Prostate gland (tissue), 2 donors: ENCODE data around the gene DENND1B. TPM values are rescaled to one million over a fixed set of nuclear protein-coding genes. Genes with fewer than 3 reads are reported as not detected.

Source experiments
- DNase-seq: peaks from one replicate; pipeline ENCODE4 v3.0.0-alpha.2; 2019; ENCODE audit warnings: low spot score
- H3K27ac ChIP-seq, 2 donors: fragments of 200-600 bp; sonication (generic); 2 replicates each; pipeline ENCODE4 v1.5.1; 2017 to 2019
- H3K27me3 ChIP-seq: fragments of 200-600 bp; sonication (generic); replicated peaks from 2 replicates; pipeline ENCODE4 v1.5.1; 2019; ENCODE audit not compliant: insufficient read depth
- H3K36me3 ChIP-seq, 2 donors: fragments of 200-600 bp; sonication (generic); 1 replicate in 1 of 2; 2 replicates in 1 of 2; pipeline versions ENCODE4 v1.5.1 to v1.8.1; 2017 to 2019
- H3K4me1 ChIP-seq: fragments of 200-600 bp; sonication (generic); replicated peaks from 2 replicates; pipeline ENCODE4 v1.5.1; 2019
- H3K4me3 ChIP-seq, 2 donors: fragments of 200-600 bp; sonication (generic); 2 replicates each; pipeline ENCODE4 v1.5.1; 2017 to 2019
- H3K9me3 ChIP-seq: fragments of 200-600 bp; sonication (generic); 2 replicates; pipeline ENCODE4 v1.5.1; 2017
- POLR2A ChIP-seq: fragments of 450-650 bp; IDR thresholded peaks from one replicate; pipeline ENCODE4 v1.6.1; 2016; ENCODE audit warnings: antibody characterized with exemption, mild to moderate bottlenecking
- POLR2AphosphoS5 ChIP-seq: sonication (generic); formaldehyde crosslinking; IDR thresholded peaks from one replicate; pipeline ENCODE4 v1.6.1; 2017; ENCODE audit warnings: antibody characterized with exemption
- WGBS: methylation state at CpG from one replicate; pipeline ENCODE4 v1.1.5; 2018; 5-methylcytosine and 5-hydroxymethylcytosine counted together
- intact Hi-C: fragments of 100-400 bp; cut with DNase I; formaldehyde crosslinking; loops from one replicate; pipeline ENCODE4 v1.14.2; 2022
- total RNA-seq, 2 donors: library from RNA; depleted of rRNA; stranded (reverse); fragments of >200 nt; gene quantifications; one replicate each; pipeline ENCODE4 v1.1.0, GENCODE V29; 2016
- TF ChIP-seq, protein P1 (sequence below), 4 experiments: fragments of 200-600 bp in 2 of 4; fragments of 450-650 bp in 2 of 4; sonication (generic) in 2 of 4; IDR thresholded peaks; 1 replicate in 3 of 4; 2 replicates in 1 of 4; pipeline ENCODE4 v1.5.1; 2016 to 2019; ENCODE audit warnings: antibody characterized with exemption in 4 of 4, mild to moderate bottlenecking in 2 of 4, moderate library complexity in 2 of 4

Gene DENND1B
- total RNA-seq, 2 donors from 2014 or later, result 13.5 to 14.1 TPM

DNA sequence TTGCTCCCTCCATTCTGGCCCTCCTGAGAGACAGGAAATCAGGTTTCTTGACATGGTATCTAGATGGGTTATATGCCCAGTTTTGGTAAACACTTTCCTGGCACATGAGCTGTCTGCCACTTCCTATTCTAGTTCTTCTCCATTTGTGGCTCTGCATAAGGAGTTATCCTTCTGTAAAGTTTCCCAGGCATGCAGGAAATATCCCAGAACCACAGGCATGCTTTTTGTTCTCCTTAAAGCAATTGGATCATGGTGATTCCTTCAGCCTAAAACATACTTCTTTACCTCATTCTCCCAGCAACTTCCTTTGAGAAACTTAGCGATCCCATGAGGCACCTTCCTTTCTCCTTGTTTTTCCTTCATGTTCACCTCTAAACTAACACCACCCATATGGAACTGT, 307.4 kb downstream of the DENND1B start:
- DNase-seq, result no peak

DNA sequence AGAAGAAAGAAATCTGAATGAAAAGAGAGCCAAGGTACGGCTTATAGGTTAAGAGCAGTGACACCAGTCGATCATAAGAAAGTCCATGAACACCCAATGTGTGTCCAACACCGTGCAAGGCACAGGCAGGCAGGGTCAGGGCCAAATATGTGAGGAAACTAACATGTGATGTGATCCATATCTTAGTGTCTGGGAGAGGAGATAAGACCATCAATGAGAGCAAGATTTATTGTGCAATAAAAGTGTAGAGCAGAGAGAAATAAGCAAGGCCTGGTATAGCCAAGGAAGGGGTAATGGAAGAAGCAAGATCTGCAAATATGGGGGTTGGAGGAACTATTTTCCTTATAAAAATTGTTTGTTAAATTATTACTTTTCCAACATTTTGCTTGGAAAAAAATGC, 308.5 kb downstream of the DENND1B start:
- H3K27me3 ChIP-seq, result no peaks in the 10 kb centered on the region
- TF ChIP-seq POLR2A (no peak), POLR2AphosphoS5 (no peak)
- DNase-seq, result no peak
- no peaks in the 10 kb centered on the region for H3K36me3 ChIP-seq
- intact Hi-C loops, result no loop called here
- no peaks in the 10 kb centered on the region for H3K4me1 ChIP-seq
- no peak overlapping the region for H3K27ac ChIP-seq
- 58% methylated on average over 3 of the region's 3 CpGs for WGBS
- H3K9me3 ChIP-seq, result no peaks in the 10 kb centered on the region
- H3K4me3 ChIP-seq, result no peak overlapping the region

More for the DNA sequence above, 307.4 kb downstream of the DENND1B start:
- Histone ChIP-seq H3K27ac (no peak overlapping the region), H3K36me3 (no peaks in the 10 kb centered on the region), H3K4me1 (no peaks in the 10 kb centered on the region), H3K9me3 (no peaks in the 10 kb centered on the region), H3K27me3 (no peaks in the 10 kb centered on the region), H3K4me3 (no peak overlapping the region)
- intact Hi-C loops, result no loop called here
- TF ChIP-seq, protein P1, sequence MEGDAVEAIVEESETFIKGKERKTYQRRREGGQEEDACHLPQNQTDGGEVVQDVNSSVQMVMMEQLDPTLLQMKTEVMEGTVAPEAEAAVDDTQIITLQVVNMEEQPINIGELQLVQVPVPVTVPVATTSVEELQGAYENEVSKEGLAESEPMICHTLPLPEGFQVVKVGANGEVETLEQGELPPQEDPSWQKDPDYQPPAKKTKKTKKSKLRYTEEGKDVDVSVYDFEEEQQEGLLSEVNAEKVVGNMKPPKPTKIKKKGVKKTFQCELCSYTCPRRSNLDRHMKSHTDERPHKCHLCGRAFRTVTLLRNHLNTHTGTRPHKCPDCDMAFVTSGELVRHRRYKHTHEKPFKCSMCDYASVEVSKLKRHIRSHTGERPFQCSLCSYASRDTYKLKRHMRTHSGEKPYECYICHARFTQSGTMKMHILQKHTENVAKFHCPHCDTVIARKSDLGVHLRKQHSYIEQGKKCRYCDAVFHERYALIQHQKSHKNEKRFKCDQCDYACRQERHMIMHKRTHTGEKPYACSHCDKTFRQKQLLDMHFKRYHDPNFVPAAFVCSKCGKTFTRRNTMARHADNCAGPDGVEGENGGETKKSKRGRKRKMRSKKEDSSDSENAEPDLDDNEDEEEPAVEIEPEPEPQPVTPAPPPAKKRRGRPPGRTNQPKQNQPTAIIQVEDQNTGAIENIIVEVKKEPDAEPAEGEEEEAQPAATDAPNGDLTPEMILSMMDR (IDR thresholded peaks at IDR 0.05), result no peak
- TF ChIP-seq POLR2AphosphoS5 (no peak), POLR2A (no peak)
- 100% methylated on average over 1 of the region's 1 CpG for WGBS

DNA sequence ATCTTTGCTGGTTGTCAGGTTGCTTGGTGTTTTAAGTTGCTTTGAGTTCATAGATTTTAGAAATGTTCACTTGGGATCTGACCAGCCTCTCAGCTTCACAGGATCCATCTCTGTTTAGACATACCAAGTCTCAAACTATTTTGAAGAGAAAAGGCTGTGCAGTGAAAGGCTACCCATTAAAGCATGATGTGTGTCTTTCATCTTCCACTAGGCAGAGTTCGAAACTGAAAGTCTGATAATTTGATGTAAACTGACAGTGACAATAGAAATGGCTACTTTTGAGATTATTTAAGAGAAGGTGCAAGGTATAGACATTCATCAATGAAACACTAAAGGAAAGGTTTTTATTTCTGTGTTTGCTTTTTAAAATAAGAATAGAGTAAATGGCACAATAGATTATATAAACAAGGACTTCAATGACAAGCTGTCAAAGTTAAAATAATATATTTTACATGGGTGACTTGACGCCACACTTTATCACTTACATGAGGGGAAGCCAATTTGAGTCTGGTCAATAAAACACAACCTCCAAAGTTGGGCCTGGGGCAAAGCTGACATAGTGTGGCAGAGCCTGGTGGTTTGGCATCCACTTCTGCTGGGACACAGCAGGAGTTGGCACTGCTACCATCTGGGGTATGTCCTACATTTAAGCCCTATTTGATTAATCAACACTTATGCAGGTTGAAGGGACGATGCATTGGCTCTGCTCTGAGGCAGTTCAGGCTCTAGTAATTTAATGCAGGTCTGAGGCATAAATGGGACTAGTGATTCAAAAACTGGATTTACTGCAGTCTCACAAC, 309.6 kb downstream of the DENND1B start:
- H3K27ac ChIP-seq, result no peak overlapping the region
- H3K36me3 ChIP-seq, result no peaks in the 10 kb centered on the region
- no peaks in the 10 kb centered on the region for H3K4me1 ChIP-seq
- no peaks in the 10 kb centered on the region for H3K9me3 ChIP-seq
- 85% methylated on average over 3 of the region's 3 CpGs for WGBS
- H3K27me3 ChIP-seq, result no peaks in the 10 kb centered on the region
- TF ChIP-seq POLR2A (no peak), POLR2AphosphoS5 (no peak)
- TF ChIP-seq, protein P1 (IDR thresholded peaks at IDR 0.05), result no peak
- no peak for DNase-seq
- H3K4me3 ChIP-seq, result no peak overlapping the region
- intact Hi-C loops, result no loop called here

DNA sequence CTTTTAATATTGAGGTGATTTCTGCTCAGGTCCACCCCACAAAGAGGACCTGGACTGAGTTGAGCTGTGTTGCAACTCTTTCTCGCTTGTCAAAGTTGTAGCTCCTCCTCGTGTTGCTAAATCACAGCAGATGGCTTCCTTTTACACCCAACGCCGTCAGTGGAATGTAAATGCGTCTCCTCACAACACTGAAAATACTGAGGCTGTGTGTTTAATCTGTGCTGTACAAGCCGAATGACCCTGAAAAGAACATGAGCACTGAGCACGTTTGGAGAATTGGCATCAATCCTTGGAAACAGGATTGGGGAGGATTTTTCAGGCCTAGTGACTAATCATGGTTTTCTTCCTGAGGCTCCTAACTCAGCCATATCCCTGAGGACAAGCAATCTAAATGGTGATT, 311.2 kb downstream of the DENND1B start:
- Histone ChIP-seq H3K27ac (no peak overlapping the region), H3K36me3 (no peaks in the 10 kb centered on the region), H3K9me3 (no peaks in the 10 kb centered on the region), H3K4me1 (no peaks in the 10 kb centered on the region), H3K27me3 (no peaks in the 10 kb centered on the region), H3K4me3 (no peak overlapping the region)
- intact Hi-C loops, result no loop called here
- TF ChIP-seq POLR2A (no peak), POLR2AphosphoS5 (no peak)
- TF ChIP-seq, protein P1 (IDR thresholded peaks at IDR 0.05), result no peak
- WGBS, result 13% methylated on average over 7 of the region's 7 CpGs
- DNase-seq, result no peak

DNA sequence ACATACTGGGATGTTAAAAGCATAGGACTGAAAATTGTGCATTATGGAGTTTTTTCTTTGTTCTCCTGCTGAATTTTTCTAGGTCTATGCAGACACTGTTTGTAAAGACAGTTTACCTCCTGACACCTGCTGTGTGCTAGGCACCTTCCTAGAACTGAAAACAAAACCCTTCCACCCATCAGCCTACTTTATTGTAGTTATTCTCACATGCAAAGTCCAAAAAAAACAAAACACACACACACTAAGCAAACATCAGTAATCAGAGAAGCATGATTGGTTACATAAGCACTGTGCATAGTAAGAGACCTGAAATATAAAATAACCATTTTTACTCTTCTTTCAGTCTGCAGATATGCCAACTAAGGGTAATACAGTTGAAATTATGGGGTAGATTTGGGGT, 312.1 kb downstream of the DENND1B start:
- Histone ChIP-seq H3K27ac (no peak overlapping the region), H3K4me1 (no peaks in the 10 kb centered on the region), H3K36me3 (no peaks in the 10 kb centered on the region), H3K9me3 (no peaks in the 10 kb centered on the region), H3K27me3 (no peaks in the 10 kb centered on the region), H3K4me3 (no peak overlapping the region)
- TF ChIP-seq POLR2A, result no peak
- no peak for TF ChIP-seq POLR2AphosphoS5
- TF ChIP-seq, protein P1 (IDR thresholded peaks at IDR 0.05), result no peak
- intact Hi-C loops, result no loop called here
- DNase-seq, result no peak
